GM21381 (cell line): ENCODE results near the gene TMEM60.

Source experiments
- ATAC-seq: cut with Tn5 transposase; IDR thresholded peaks from one replicate; pipeline ENCODE4 v1.9.1; 2021; ENCODE audit warnings: mild to moderate bottlenecking, moderate library complexity; ENCODE audit not compliant: unreplicated experiment

TMEM60 gene

DNA sequence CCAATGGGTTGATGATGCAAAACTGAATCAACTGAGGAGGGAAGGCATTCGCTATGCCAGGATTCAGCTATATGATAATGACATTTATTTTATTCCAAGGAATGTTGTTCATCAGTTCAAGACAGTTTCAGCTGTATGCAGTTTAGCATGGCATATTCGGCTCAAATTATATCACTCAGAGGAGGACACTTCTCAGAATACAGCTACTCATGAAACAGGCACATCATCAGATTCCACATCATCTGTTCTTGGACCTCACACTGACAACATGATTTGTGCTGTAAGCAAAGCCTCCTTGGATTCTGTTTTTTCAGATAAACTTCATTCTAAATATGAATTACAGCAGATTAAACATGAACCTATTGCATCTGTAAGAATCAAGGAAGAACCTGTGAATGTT is 19.7 kb downstream of the TMEM60 start:
- no peak for ATAC-seq

- ATAC-seq: no peak
Measured at GRCh38 chr7:77771901-77772300, 26.3 kb downstream of the TMEM60 start.

DNA sequence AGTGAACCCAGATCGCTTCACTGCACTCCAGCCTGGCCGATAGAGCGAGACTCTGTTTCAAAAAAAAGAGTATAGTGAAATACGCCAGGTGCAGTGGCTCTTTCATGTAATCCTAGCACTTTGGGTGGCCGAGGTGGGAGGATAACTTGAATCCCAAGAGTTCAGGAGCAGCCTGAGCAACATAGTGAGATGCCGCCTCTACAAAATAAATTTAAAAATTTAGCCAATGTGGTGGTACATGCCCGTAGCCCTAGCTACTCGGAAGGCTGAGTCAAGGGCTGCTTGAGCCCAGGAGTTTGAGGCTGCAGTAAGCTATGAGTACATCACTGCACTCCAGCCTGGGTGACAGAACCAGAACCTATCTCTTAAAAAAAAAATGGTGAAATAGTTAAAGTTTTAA is 27.9 kb downstream of the TMEM60 start:
- no peak for ATAC-seq

DNA sequence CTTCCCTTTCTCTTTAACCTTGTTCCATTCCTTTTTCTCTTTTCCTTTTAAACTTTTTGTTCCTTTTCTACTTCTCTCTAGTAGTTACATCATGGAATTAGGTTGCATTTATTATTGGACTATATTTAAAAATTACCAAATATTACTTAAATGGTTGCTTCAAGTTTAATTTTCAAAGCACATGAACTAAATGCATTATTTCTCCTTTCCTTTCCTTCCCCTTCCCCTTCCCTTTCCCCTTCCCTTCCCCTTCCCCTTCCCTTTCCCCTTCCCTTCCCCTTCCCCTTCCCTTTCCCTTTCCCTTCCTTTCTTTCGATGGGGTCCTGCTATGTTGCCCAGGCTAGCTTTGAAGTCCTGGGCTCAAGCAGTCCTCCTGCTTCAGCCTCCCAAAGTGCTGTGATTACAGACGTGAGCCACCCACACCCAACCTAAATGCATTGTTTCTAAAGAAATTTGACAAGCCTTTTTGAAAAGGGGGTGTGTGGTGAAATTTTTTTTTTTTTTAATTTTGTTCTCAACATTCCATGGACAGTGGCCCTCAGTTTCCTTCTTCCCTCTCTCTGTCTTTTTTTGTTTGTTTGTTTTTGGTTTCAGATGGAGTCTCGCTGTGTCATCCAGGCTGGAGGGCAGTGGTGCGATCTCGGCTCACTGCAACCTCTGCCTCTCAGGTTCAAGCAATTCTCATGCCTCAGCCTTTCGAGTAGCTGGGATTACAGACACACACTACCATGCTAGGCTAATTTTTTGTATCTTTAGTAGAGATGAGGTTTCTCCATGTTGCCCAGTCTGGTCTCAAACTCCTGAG is 31.2 kb downstream of the TMEM60 start:
- no peak for ATAC-seq

- no peak for ATAC-seq
Measured at GRCh38 chr7:77765906-77766800, 32.1 kb downstream of the TMEM60 start.

GRCh38 chr7:77765481-77765880 is 32.8 kb downstream of the TMEM60 start:
- no peak for ATAC-seq

DNA sequence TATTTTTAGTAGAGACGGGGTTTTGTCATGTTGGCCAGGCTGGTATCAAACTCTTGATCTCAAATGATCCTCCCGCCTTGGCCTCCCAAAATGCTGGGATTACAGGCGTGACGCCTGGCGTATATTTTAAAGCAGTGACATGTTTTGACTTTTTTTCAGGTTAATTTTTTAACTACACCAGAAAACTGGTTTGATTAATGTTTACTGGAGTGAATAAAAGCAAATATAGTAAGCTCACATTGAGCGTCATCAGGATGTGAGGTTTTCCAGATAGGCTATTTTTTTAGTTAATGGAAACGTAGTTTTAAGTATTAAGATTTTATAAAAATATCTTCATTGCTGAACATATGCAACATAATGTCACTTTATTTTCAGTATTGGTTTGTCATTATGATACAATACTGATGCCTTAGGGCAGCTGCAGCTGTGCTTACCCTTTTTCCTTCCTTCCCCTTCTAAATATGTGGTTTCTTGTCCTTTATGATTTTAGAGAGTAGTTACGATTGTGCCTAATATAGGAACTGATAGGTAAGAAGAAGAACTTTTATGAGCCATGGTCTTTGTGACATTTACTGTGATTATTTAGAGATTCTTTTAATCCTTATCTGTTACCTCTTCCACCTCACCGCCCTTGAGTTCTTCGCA is 37.3 kb downstream of the TMEM60 start:
- ATAC-seq: no peak

- ATAC-seq: no peak
Measured at GRCh38 chr7:77759294-77759889, 38.8 kb downstream of the TMEM60 start.

GRCh38 chr7:77757589-77757988 is 40.6 kb downstream of the TMEM60 start:
- peak; percentile 89 for ATAC-seq

DNA sequence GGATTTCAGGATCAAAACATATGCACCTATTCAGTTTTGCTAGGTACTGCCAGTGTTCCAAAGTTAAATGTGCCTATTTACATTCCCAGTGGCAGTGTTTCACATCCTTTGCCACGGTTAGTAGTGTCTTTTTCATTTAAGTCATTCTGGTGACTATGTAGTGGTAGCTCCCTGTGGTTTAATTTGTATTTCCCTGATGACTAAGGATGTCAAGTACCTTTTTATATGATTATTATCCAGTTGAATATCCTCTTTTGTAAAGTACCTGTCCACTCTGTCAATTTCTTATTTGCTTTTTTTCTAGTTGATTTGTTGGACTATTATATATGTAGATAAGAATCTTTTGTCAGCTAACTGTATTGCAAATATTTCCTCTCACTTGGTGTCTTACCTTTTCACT is 45.1 kb downstream of the TMEM60 start:
- ATAC-seq: no peak

GRCh38 chr7:77752016-77752415 is 46.2 kb downstream of the TMEM60 start:
- ATAC-seq: no peak

DNA sequence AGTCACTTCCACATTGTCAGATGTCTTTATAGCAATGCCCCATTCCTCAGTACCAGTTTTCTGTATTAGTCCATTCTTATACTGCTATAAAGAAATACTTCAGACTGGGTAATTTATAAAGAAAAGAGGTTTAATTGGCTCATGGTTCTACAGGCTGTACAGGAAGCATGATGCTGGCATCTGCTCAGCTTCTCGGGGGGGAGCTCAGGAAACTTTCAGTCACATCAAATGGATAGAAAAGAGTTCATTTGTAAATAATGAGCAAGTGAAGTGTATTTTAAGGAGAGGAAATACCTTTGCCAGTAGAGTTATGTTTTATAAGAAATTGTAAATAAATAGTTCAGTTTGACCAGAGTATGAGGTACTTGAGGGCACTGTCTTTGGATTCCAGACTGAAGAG is 50.5 kb downstream of the TMEM60 start:
- no peak for ATAC-seq

DNA sequence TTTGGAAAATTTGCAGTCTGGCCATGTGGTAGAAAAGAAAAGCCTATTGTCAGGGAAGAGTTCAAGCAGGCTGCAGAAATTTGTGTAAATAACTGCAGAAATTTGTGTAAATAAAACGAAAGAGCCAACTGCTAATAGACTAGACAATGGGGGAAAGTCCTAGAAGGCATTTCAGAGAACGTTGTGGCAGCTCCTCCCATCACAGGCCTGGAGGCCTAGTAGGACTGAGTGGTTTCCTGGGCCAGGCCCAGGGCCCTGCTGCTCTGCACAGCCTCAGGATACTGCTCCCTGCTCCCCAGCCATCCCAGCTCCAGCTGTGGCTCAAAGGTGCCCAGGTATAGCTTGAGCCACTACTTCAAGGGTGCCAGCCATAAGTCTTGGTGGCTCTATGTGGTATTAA is 51.1 kb downstream of the TMEM60 start:
- ATAC-seq: no peak

GRCh38 chr7:77746824-77747165 is 51.4 kb downstream of the TMEM60 start:
- no peak for ATAC-seq

- ATAC-seq: no peak
Measured at GRCh38 chr7:77746164-77746823, 51.9 kb downstream of the TMEM60 start.

DNA sequence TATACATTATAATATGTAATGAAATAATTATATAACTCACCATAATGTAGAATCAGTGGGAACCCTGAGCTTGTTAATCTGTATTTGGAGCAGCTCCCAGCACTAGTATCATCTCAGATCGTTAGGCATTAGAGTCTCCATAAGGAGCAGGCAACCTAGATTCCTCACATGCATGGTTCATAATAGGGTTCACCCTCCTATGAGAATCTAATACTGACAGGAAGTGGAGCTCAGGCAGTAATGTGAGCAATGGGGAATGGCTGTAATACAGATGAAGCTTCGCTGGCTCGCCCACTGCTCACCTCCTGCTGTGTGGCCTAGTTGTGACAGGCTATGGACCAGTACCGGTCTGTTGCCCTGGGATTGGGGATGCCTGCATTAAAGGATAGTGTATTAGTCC is 52.5 kb downstream of the TMEM60 start:
- ATAC-seq: no peak
